ENCODE measurements around the gene MMP19.

DNA sequence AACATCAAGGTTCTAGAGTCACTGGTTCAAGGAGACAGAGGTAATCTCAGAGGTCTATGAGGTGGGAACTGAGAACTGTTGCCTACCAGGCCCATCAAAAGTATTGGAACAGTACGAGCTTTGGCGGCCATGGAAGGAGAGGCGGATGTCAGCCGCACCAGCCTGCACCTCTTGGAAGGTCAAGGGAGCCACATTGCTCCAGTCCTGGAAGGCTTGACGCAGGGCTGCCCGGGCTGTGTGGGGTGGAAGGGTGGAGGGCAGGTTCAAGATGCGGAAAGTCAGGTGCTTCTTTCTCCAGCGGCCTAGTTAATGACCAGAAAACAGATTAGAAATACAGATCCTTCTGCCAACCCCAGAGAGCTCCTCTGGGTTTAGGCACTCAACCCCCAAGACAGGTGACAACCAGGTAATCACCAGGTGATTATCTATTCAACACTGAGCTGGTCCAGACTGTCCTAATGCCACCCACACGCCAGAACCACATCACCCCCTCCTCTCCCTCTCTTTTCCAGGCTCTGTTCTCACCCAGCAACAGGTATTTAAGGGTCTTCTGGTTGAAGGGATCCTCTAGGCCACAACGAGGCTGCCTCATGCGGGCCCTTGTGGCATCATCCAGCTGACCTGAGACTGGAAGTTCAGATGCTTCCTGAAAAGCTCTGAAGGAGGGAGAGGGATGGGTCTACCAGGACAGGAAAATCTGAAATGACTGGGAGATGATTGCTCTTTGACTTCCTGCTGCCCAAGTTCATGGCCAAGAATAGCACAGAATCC is 2.0 kb downstream of the MMP19 start:
- TF ChIP-seq CTCF (IDR thresholded peaks at IDR 0.05) (no peak), POLR2A (IDR thresholded peaks at IDR 0.05) (no peak), POLR2AphosphoS5 (IDR thresholded peaks at IDR 0.05) (no peak)

All from gastroesophageal sphincter (tissue), 3 donors.